HFFc6 (cell line): ENCODE results near the gene POLR2M. TPM values are rescaled to one million over a fixed set of nuclear protein-coding genes. Genes with fewer than 3 reads are reported as not detected.

ENCODE experiments used
- DNase-seq: peaks from one replicate; pipeline ENCODE4 v3.0.0-alpha.2; 2018
- H3K27ac Mint-ChIP-seq: 2 replicates; pipeline ENCODE4 v1.8.0; 2020; ENCODE audit warnings: mild to moderate bottlenecking, mixed read lengths
- H3K27me3 Mint-ChIP-seq: 2 replicates; pipeline ENCODE4 v1.8.0; 2021; ENCODE audit warnings: mild to moderate bottlenecking, moderate library complexity, mixed read lengths; ENCODE audit not compliant: insufficient read depth
- H3K36me3 Mint-ChIP-seq: 2 replicates; pipeline ENCODE4 v1.8.0; 2021; ENCODE audit warnings: low read depth, mixed read lengths
- H3K4me1 Mint-ChIP-seq: 2 replicates; pipeline ENCODE4 v1.8.0; 2020; ENCODE audit warnings: low read depth, mixed read lengths
- H3K4me3 Mint-ChIP-seq: 2 replicates; pipeline ENCODE4 v1.8.0; 2020; ENCODE audit warnings: mild to moderate bottlenecking, moderate library complexity, mixed read lengths
- H3K9me3 Mint-ChIP-seq: 2 replicates; pipeline ENCODE4 v1.8.0; 2020; ENCODE audit warnings: mild to moderate bottlenecking, mixed read lengths
- total RNA-seq, 6 experiments: library from RNA; stranded (reverse); fragmentation: NEBNext Ultra II Directional; extraction: Animal tissue kit (Norgen Biotek cat#: 25700); gene quantifications; 2 replicates in 1 of 6; 3 replicates in 5 of 6; pipeline ENCODE4 v1.2.3, GENCODE V29; 2021
- TF ChIP-seq, protein P1 (sequence below): fragments of 200-600 bp; sonication (generic); IDR thresholded peaks from 2 replicates; pipeline ENCODE4 v1.5.0; 2021; ENCODE audit warnings: antibody characterized with exemption, mild to moderate bottlenecking

Gene POLR2M
- total RNA-seq, 6 experiments from 2014 or later = 66.5 to 77.7 (median 72.1) TPM

DNA sequence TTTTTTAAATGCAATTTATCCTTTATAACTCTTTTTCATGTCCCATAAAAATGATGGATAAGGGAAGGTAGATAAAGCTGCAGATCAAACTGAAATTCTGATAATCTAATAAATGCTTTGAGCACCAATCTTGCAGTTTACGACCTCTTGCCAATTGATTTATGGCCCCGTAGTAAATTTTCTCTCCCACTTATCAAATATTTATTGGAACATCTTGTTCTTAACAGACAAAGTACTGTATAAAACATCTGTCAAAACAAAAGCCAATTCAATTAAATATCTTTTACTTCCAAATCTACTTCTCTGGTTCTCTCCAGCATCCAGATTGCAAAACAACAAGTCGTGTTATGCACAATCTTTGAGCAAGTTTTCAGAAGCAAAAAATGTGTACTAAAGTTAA is 34.6 kb downstream of the POLR2M start:
- Mint-ChIP-seq H3K4me3 (no peak overlapping the region), H3K36me3 (peaks cover 7% of the 10 kb centered on the region), H3K27me3 (no peaks in the 10 kb centered on the region; the same call in 1 of the 2 replicates), H3K4me1 (no peaks in the 10 kb centered on the region), H3K27ac (no peak overlapping the region), H3K9me3 (0 out of 2 replicates have a peak, but pooled peaks cover 4% of the 10 kb centered on the region)
- DNase-seq = no peak
- TF ChIP-seq, protein P1, sequence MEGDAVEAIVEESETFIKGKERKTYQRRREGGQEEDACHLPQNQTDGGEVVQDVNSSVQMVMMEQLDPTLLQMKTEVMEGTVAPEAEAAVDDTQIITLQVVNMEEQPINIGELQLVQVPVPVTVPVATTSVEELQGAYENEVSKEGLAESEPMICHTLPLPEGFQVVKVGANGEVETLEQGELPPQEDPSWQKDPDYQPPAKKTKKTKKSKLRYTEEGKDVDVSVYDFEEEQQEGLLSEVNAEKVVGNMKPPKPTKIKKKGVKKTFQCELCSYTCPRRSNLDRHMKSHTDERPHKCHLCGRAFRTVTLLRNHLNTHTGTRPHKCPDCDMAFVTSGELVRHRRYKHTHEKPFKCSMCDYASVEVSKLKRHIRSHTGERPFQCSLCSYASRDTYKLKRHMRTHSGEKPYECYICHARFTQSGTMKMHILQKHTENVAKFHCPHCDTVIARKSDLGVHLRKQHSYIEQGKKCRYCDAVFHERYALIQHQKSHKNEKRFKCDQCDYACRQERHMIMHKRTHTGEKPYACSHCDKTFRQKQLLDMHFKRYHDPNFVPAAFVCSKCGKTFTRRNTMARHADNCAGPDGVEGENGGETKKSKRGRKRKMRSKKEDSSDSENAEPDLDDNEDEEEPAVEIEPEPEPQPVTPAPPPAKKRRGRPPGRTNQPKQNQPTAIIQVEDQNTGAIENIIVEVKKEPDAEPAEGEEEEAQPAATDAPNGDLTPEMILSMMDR = no peak

DNA sequence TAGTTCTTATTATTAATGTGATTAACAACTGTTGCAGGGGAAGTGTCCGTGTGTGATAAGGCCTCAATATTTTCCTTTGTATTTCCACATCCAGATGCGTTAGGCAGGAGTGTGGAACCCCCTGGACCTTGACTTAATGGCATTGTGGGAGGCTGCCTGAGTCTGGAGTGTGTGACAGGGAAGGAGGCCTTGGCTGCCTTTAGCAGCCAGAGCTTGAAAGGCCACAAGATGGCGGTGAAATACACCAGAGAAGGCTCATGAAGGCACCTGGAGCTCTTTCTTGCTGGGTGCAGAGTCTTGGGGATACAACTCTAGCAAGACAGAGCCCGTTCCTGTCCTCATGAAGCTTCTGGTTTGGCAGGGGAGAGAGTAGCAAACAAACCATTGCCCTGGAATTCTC is 36.9 kb downstream of the POLR2M start:
- no peak overlapping the region for H3K27ac Mint-ChIP-seq
- no peak for DNase-seq
- TF ChIP-seq, protein P1 = peak; percentile 49; the same call in 1 of the 2 replicates
- H3K9me3 Mint-ChIP-seq = no peaks in the 10 kb centered on the region
- H3K4me1 Mint-ChIP-seq = no peaks in the 10 kb centered on the region
- H3K27me3 Mint-ChIP-seq = peaks cover 3% of the 10 kb centered on the region
- H3K36me3 Mint-ChIP-seq = no peaks in the 10 kb centered on the region
- no peak overlapping the region for H3K4me3 Mint-ChIP-seq

DNA sequence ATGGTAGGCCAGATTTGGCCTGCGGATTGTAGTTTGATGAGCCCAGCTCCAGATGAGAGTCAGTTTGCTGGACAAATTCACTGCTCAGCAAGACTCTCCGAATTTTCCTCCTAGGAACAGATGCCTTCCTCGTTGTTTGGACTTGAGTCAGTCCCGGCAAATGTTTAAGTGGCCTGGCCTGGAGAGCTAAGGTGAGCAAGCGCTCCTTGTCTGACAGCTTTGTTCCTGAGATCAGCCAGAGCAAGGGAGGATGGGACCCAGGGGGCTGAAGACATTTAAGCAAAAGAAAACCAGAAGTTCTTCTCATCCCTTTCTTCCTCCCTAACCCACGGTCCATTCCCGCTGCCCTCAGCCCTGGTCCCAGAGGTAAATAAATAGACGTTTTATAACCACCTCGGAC is 40.3 kb downstream of the POLR2M start:
- Mint-ChIP-seq H3K36me3 (no peaks in the 10 kb centered on the region), H3K4me3 (no peak overlapping the region)
- DNase-seq = no peak

DNA sequence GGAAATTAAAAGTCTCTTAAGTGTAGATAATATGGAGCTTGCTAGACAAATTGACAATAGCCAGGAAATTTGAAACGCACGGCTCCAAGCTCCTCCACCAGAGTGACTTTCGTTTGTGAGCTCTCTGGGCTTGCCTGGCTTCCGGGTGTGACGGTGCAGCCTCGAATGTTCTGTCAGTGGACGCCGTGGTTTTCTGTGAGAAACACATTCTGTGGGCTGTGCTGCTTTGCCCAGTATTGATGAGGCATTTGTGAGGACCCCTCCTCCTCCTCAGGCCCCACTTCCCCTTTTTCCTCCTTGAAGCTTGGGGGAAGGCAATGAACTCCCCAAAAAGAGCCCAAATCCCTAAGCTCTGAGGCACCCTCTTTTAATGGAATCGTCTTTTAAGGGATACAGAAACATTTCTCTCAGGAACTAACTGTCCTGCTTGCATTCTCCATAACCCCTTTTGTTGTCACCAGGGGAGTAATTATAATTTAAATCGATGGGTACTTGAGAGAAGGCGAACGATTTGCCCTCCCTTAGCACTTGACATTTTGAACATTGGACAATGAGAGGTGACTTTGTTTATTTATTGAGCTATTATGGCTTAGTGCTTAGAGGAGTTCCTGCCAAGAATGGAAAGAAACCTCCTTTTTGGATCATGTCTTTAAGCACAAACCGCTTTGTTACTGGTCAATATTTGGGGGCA is 40.8 kb downstream of the POLR2M start:
- no peaks in the 10 kb centered on the region for H3K9me3 Mint-ChIP-seq
- H3K27ac Mint-ChIP-seq = no peak overlapping the region
- TF ChIP-seq, protein P1 = no peak
- no peak overlapping the region for H3K4me3 Mint-ChIP-seq
- peaks cover 10% of the 10 kb centered on the region for H3K4me1 Mint-ChIP-seq
- H3K36me3 Mint-ChIP-seq = no peaks in the 10 kb centered on the region
- peaks cover 4% of the 10 kb centered on the region for H3K27me3 Mint-ChIP-seq
- no peak for DNase-seq

More for the DNA sequence above, 40.3 kb downstream of the POLR2M start:
- peaks cover 10% of the 10 kb centered on the region for H3K4me1 Mint-ChIP-seq
- H3K27ac Mint-ChIP-seq = no peak overlapping the region
- H3K27me3 Mint-ChIP-seq = peaks cover 4% of the 10 kb centered on the region
- H3K9me3 Mint-ChIP-seq = no peaks in the 10 kb centered on the region
- TF ChIP-seq, protein P1 = no peak

DNA sequence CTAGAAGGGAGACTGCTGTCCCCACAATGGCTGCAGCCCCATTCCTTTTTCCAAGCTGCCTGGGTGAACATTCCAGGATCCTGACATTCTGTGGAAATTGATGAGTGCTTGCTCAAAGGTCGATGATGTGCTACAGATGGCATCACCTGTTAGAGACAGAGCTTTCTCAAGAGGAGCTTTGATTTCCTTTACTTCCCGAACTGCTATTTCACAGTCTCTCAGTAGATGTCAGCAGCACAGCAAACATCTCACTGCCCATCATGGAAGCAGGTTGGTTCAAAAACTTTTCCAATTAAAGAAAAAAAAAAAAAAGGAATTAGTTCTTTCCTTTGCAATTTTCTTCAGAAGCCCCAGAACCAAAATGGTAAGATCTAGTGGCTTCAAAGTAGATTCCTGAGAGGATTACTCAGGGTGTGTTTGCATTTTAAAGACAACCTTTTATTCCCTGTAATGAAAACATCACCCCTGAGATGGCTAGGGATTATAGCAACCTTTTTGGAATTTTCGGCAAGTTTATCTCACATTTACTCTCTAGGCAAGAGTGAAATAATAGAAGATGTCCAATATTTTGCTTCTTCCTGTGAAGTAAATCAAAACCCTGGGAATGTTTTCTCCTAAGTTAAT is 44.8 kb downstream of the POLR2M start:
- H3K4me1 Mint-ChIP-seq = peaks cover 10% of the 10 kb centered on the region
- DNase-seq = peak; percentile 63
- TF ChIP-seq, protein P1 = peak; percentile 77
- peaks cover 9% of the 10 kb centered on the region for H3K27me3 Mint-ChIP-seq
- H3K4me3 Mint-ChIP-seq = no peak overlapping the region
- H3K36me3 Mint-ChIP-seq = no peaks in the 10 kb centered on the region
- H3K9me3 Mint-ChIP-seq = no peaks in the 10 kb centered on the region
- no peak overlapping the region for H3K27ac Mint-ChIP-seq
